Suprapubic skin (tissue), 4 donors: ENCODE results near the gene TCP11X2.
"Not testable (repeated sequence)": the region's sequence is repeated elsewhere in the genome, so short reads cannot be mapped to it uniquely, and the experiment has no call there.

Experiments
- CTCF ChIP-seq, 2 donors: fragments of 200-600 bp in 1 of 2; fragments of 450-650 bp in 1 of 2; sonication (generic) in 1 of 2; IDR thresholded peaks; one replicate each; pipeline ENCODE4 v1.5.1; 2016 to 2019; ENCODE audit warnings: antibody characterized with exemption in 2 of 2, mild to moderate bottlenecking in 1 of 2, moderate library complexity in 1 of 2
- EP300 ChIP-seq: sonication (generic); formaldehyde crosslinking; IDR thresholded peaks from one replicate; pipeline ENCODE4 v1.6.1; 2017; ENCODE audit warnings: antibody characterized with exemption
- POLR2AphosphoS5 ChIP-seq, 3 donors: sonication (generic); formaldehyde crosslinking; IDR thresholded peaks; one replicate each; pipeline ENCODE4 v1.6.1; 2017; ENCODE audit warnings: antibody characterized with exemption in 3 of 3

- TF ChIP-seq EP300; CTCF (IDR thresholded peaks at IDR 0.05); POLR2AphosphoS5 (IDR thresholded peaks at IDR 0.05): not testable (repeated sequence)
Measured at GRCh38 chrX:102470215-102470614, 1.4 kb downstream of the TCP11X2 start.
